HuH-7 (cell line): Measurements from ENCODE around the gene TMED9.
"Not testable (repeated sequence)": the region's sequence is repeated elsewhere in the genome, so short reads cannot be mapped to it uniquely, and the experiment has no call there.

Source experiments
- DNase-seq: peaks from one replicate; pipeline ENCODE4 v3.0.0; 2011; ENCODE audit warnings: low spot score

The TMED9 gene

GRCh38 chr5:177592010-177592834 is at the start of gene TMED9:
Gene TMED9 (plus strand): TSS chr5:177592203. CDS start chr5:177592215, 12 bp downstream.
- DNase-seq: peak; percentile 93

- no peak for DNase-seq
These were observed 49.1 kb upstream of the TMED9 start for GRCh38 chr5:177542816-177543465.

GRCh38 chr5:177545487-177546257 is 46.3 kb upstream of the TMED9 start:
- DNase-seq: no peak

DNA sequence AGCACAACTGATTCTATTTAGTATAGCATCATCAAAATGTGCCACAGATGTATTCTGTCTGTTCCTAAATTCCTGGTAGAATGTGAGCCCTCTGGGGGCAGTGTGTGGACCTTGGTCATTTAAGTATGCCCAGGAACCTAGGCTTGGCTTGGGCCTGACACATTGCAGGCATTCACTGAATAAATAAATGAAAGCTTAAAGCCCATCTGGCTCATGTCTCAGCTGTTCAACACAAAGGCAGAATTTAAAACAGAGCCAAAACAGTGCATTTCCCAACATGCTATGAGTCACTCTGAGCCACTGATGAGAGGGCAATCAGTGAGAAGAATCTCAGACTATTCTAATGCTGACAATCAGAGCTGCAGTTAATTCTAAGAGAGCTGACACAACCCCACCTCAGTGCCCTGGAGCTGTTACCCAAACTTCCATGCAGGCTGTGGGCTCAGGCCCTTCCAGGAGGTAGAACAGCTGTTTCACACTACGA is 45.7 kb upstream of the TMED9 start:
- peak; percentile 46 for DNase-seq

DNA sequence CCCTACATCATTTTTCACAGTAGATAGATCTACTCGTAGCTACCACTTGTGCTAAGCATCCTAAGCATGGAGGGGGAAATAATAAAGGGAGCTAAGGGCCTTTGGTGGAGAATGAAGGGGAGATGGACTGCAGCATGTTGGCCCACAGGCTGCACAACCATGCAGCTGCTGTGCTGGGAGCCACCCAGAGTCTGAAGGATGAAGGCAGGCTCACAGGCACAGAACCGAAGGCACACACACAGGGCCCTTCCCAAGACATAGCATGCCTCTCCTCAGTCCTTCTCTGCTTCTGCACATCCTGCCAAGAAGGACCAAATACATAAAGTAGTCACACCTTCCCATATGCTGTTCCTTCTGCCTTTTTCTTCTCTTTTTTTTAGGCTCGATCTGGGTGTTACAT is 44.3 kb upstream of the TMED9 start:
- no peak for DNase-seq

DNA sequence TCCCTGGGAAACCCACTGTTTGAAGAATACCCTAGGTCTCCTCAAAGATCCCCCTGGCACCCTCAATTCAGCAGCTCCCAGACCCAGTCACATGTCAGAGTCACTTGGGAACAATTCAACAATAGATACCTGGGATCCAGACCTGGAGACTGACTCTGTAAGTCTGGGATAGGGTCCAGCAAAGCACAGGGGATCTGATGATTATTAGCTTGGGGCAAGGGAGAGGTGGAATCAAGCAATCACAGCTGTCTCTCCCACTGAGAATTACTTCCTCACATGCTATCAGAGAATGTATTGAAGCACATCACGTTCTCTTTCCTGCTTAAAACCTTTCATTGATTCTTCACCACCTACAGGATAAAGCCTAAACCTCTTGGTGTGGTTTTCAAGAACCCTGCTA is 43.5 kb upstream of the TMED9 start:
- no peak for DNase-seq

DNA sequence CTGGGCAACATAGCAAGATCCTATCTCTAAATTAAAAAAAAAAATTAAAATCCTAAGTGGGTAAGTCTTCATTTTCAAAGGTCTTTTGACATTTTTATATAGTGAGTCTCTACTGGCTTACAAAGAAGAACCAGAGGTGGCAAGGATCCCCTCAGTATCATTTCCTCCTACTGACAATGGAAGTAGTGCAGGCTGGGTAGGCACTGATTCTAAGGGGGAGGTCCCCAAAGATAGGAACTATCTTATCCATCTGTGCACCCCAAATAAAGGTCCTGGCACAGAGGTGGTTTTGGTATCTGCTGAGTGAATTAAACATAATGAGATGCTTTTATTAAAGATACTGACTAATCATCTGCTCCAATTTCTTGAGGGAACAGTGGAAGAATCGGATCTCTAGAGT is 41.9 kb upstream of the TMED9 start:
- DNase-seq: no peak

DNA sequence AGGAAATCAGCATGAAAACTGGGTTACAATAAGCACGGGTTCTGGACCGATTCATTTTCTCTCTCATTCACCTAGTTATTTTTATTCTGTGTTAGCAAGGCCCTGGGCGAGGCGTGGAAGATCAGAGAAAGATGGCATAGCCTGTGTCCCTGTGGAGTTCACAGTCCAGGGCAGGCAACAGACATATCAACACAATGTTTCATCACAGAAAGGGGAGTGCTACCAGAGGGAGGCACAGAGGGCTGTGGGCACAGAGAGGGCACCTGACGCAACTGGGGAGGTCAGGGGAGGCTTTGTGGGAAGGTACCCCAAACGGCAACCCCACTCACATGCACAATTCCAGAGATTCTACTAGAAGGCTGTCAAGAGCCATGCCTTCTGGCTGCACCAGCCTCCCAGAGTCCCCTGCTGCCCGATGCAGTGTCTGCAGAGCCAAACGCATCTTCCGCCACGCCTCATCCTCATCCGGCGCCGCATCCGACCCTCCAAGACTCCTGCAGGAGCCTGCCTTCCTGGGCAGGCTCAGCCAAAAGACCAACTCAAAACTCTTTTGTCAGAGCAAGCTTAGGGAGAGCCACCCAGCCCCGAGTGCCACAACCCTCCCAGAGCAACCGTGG is 39.1 kb upstream of the TMED9 start:
- no peak for DNase-seq

GRCh38 chr5:177553671-177554429 is 38.2 kb upstream of the TMED9 start:
- peak; percentile 67 for DNase-seq

DNA sequence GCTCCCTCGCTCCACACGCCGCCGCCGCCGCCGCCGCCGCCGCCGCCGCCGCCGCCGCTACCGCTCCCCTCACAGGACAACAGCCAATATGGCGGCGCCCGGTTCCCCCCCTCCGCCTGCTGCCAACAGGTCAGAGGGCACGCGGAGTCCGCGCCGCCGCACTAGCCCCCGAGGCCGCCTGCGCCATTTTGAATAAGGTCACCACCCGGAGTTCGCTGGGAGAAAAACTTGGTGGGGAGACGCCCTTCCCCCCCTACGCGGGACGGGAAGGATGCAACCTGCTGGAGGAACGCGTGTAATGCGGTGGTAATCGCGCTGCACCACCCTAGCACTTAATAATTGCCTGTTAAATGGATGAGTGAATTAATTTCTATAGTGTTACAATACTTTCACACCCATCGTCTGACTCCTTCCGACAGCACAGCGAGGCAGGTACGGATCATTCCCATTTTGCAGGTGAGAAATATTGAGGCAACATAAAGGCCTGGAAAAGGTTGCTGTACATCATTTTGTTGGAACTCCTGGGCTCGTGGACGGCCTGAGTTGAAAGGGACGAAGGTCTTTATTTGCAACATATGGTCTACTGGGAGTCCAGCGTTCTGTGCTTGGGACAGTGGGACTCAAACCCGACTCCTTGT is 37.4 kb upstream of the TMED9 start, which contains the start of gene FAM193B:
FAM193B (minus strand) TSS at position 90 of the 638 bp plus-strand sequence. CDS start 105 bp downstream, outside the sequence.
- peak; percentile 98 for DNase-seq

GRCh38 chr5:177555228-177555627 is 36.8 kb upstream of the TMED9 start:
- no peak for DNase-seq

DNA sequence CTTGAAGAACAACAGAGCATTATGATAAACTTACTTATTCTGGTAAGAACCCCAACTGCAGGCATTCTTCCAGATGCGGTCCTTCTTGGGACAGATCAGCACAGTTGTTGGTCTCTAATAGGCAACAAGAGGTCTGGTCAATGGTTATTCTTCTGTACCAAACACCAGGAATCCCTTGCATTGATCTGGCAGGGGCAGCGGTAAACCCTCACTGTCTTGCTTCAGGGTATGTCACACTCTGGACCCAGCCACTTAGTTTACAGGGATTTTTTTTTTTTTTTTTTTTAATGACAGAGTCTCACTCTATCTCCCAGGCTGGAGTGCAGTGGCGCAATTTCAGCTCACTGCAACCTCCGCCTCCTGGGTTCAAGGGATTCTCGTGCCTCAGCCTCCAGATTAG is 36.3 kb upstream of the TMED9 start:
- no peak for DNase-seq

- DNase-seq: peak; percentile 94
These were observed 34.9 kb upstream of the TMED9 start for GRCh38 chr5:177557041-177557647.

DNA sequence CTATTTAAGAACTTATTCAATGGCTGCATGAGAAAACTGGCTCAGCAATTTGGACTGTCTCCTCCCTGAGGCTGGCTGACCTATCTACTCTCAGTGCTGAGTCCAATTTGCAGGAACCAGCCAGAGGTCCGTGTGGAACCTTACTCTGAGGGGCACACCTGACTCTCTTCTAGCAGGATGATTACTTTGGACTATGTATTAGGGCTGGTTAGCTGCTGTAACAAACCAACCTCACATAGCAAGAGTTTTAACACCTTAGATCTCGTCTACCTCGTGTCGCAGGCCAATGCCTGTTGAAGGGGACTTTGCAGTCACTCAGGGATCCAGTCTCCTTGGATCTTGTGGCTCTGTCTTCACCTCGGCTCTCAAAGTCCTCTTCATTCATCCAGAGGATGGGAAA is 34.2 kb upstream of the TMED9 start:
- no peak for DNase-seq

DNA sequence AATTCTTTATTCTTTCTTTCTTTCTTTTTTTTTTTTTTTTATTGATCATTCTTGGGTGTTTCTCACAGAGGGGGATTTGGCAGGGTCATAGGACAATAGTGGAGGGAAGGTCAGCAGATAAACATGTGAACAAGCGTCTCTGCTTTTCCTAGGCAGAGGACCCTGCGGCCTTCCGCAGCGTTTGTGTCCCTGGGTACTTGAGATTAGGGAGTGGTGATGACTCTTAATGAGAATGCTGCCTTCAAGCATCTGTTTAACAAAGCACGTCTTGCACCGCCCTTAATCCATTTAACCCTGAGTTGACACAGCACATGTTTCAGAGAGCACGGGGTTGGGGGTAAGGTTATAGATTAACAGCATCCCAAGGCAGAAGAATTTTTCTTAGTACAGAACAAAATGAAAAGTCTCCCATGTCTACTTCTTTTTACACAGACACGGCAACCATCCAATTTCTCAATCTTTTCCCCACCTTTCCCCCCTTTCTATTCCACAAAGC is 32.5 kb upstream of the TMED9 start:
- not testable (repeated sequence) for DNase-seq

- no peak for DNase-seq
These were observed 27.0 kb upstream of the TMED9 start for GRCh38 chr5:177565046-177565445.

- no peak for DNase-seq
These were observed 23.7 kb upstream of the TMED9 start for GRCh38 chr5:177568326-177568725.

DNA sequence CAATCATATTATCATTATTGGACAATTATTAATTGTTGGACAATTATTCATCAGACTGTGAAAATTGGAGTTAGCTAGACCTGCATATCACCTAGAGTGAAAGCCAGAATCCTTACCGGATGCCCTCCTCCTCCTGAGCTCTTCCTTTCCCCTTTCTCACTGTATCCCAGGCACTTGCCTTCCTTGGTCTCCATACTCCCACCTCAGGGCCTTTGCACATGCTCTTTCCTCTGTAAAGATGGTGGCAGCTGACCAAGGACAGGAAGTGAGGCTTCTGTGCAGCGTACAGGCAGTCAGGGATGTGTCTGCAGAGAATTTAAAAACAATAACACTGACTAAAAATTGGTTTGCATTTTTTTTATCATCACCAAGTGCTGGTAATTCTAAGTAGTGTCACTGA is 22.1 kb upstream of the TMED9 start:
- DNase-seq: no peak

- DNase-seq: no peak
These were observed 16.5 kb upstream of the TMED9 start for GRCh38 chr5:177575488-177575887.

DNA sequence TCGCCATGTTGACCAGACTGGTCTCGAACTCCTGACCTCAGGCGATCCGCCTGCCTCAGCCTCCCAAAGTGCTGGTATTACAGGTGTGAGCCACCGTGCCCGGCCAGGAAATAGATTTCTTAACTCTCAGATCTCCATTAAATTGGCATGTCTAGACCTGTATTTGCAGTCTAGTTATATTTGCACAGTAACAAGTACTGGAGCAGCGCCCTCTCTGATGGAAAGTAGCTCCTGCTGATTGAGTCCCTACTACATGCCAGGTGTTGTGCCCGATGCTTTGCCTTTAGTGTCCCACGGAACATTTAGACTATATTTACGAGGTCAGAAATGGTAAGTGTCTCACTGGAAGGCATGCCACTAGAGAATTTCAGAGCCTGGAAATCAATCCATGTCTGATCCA is 15.8 kb upstream of the TMED9 start:
- DNase-seq: no peak
